K562 (cell line): ENCODE measurements around the gene ARHGAP10. TPM values are rescaled to one million over a fixed set of nuclear protein-coding genes. Genes with fewer than 3 reads are reported as not detected.

Source experiments
- ATAC-seq: fragments of 200-7000 bp; cut with Tn5 transposase; 3 replicates; pipeline ENCODE4 v1.9.1; 2020; ENCODE audit warnings: moderate library complexity
- BruUV-seq: library from RNA; stranded (reverse); fragments of 400-500 nt; replicated peaks from 2 replicates; lab custom pipeline; 2021; lab: Mats Ljungman, UMichigan
- CTCF ChIA-PET: fragments of 300-600 bp; formaldehyde crosslinking; extraction: SDS; loops from one replicate; lab custom pipeline; 2021; ENCODE audit warnings: low intra/inter-chr PET ratio; lab: Yijun Ruan, JAX
- POLR2A ChIA-PET: fragments of 300-600, 350-650 bp; sonication (Branson Sonifier 250); formaldehyde crosslinking; extraction: SDS; loops from one replicate; lab custom pipeline; 2021; ENCODE audit warnings: antibody characterized with exemption, inconsistent platforms; lab: Yijun Ruan, JAX
- DNase-seq, 4 experiments: peaks; one replicate each; pipeline versions ENCODE4 v3.0.0 to v3.0.0-alpha.2; 2011 to 2018; ENCODE audit warnings: low spot score in 3 of 4, mixed read lengths in 3 of 4; ENCODE audit errors: extremely low read depth in 1 of 4
- FAIRE-seq: peaks from 2 replicates; lab custom pipeline; 2011; peaks lifted over from hg19 to GRCh38; lab: Jason Lieb, UNC
- H2AFZ ChIP-seq: 2 replicates; pipeline ENCODE4 v1.6.0; 2011; ENCODE audit warnings: low read depth, low read length, control low read depth, inconsistent platforms
- H3K27ac ChIP-seq: fragments of 200-600 bp; 3 replicates; pipeline ENCODE4 v1.8.0; 2011; ENCODE audit warnings: low read depth, mild to moderate bottlenecking, control low read depth, inconsistent platforms, low read length, moderate library complexity, mixed read lengths; ENCODE audit errors: extremely low read depth
- H3K27me3 ChIP-seq, 2 experiments: fragments of 300-600 bp in 1 of 2; 2 replicates in 1 of 2; 3 replicates in 1 of 2; pipeline versions ENCODE4 v1.6.0 to v1.8.0; 2011; ENCODE audit warnings: inconsistent platforms in 2 of 2, low read length in 2 of 2, mild to moderate bottlenecking in 1 of 2, mixed read lengths in 1 of 2, moderate library complexity in 1 of 2; ENCODE audit not compliant: control insufficient read depth in 2 of 2, insufficient read depth in 2 of 2
- H3K36me3 ChIP-seq: fragments of 300-600 bp; 3 replicates; pipeline ENCODE4 v1.8.0; 2011; ENCODE audit warnings: mild to moderate bottlenecking, low read length, inconsistent platforms; ENCODE audit not compliant: control insufficient read depth, insufficient read depth
- H3K4me1 ChIP-seq, 2 experiments: fragments of 200-600 bp in 1 of 2; replicated peaks in 1 of 2; 2 replicates in 1 of 2; 3 replicates in 1 of 2; pipeline versions ENCODE4 v1.5.1 to v1.8.0; 2011; ENCODE audit warnings: inconsistent platforms in 2 of 2, low read length in 2 of 2, mild to moderate bottlenecking in 1 of 2, mixed read lengths in 1 of 2, moderate library complexity in 1 of 2; ENCODE audit not compliant: control insufficient read depth in 2 of 2, insufficient read depth in 2 of 2
- H3K4me2 ChIP-seq: 2 replicates; pipeline ENCODE4 v1.6.1; 2011; ENCODE audit warnings: low read length, control low read depth, inconsistent platforms, mixed read lengths; ENCODE audit not compliant: insufficient read depth
- H3K4me3 ChIP-seq: fragments of 200-600 bp; sonication (generic), shearing (Covaris generic); 2 replicates; pipeline ENCODE4 v1.5.1; 2016; ENCODE audit warnings: control low read depth, inconsistent platforms
- H3K79me2 ChIP-seq: fragments of 200-600 bp; 3 replicates; pipeline ENCODE4 v1.8.0; 2011; ENCODE audit warnings: low read length, inconsistent platforms; ENCODE audit not compliant: control insufficient read depth, insufficient read depth
- H3K9ac ChIP-seq, 2 experiments: 2 replicates each; pipeline versions ENCODE4 v1.6.0 to v1.6.1; 2011; ENCODE audit warnings: low read depth in 2 of 2, low read length in 2 of 2, control low read depth in 1 of 2, inconsistent platforms in 1 of 2, mild to moderate bottlenecking in 1 of 2, mixed read lengths in 1 of 2; ENCODE audit not compliant: insufficient read depth in 1 of 2
- H3K9me1 ChIP-seq: one replicate; pipeline ENCODE4 v1.6.0; 2011; ENCODE audit warnings: inconsistent platforms, mild to moderate bottlenecking, low read length, moderate library complexity; ENCODE audit not compliant: control insufficient read depth, insufficient read depth
- H3K9me3 ChIP-seq: replicated peaks from 2 replicates; pipeline ENCODE4 v1.5.1; 2011; ENCODE audit warnings: low read depth, low read length, inconsistent platforms; ENCODE audit not compliant: control insufficient read depth, insufficient read depth
- H4K20me1 ChIP-seq: replicated peaks from 2 replicates; pipeline ENCODE4 v1.6.1; 2011; ENCODE audit warnings: low read length, inconsistent platforms, mixed read lengths; ENCODE audit not compliant: control insufficient read depth, insufficient read depth
- HOXB6 ChIP-seq: fragments of 250-450 bp; sonication (Bioruptor Pico); IDR thresholded peaks from 2 replicates; pipeline ENCODE4 v1.5.1; 2022; ENCODE audit warnings: mild to moderate bottlenecking, borderline replicate concordance
- NR2C2 ChIP-seq, 2 experiments: fragments of 200-800 bp in 1 of 2; sonication (Bioruptor generic) in 1 of 2; sonication (generic) in 1 of 2; formaldehyde crosslinking in 1 of 2; IDR thresholded peaks; 2 replicates each; pipeline versions ENCODE4 v1.6.1 to v1.8.0; 2016 to 2022; ENCODE audit warnings: mild to moderate bottlenecking in 1 of 2, missing compliant biosample characterization in 1 of 2, missing genetic modification characterization in 1 of 2, missing genetic modification reagents in 1 of 2
- SPI1 ChIP-seq: IDR thresholded peaks from 2 replicates; pipeline ENCODE4 v1.6.1; 2011; ENCODE audit warnings: low read depth, low read length, control low read depth, borderline replicate concordance
- ZNF282 ChIP-seq: sonication (generic); formaldehyde crosslinking; IDR thresholded peaks from 2 replicates; pipeline ENCODE4 v1.8.1; 2023; ENCODE audit warnings: missing genetic modification reagents
- WGBS: fragments of 100-300 bp; shearing (Covaris generic); methylation state at CpG from one replicate; pipeline ENCODE4 v1.1.6; 2016; ENCODE audit warnings: low coverage, mixed read lengths; ENCODE audit not compliant: insufficient coverage; ENCODE audit errors: missing lambda C conversion rate; 5-methylcytosine and 5-hydroxymethylcytosine counted together
- in situ Hi-C: fragments of 300-500 bp; cut with MboI; formaldehyde crosslinking; loops from 4 replicates; pipeline ENCODE4 v1.15.0; 2018; ENCODE audit warnings: inconsistent platforms, mixed read lengths
- intact Hi-C: fragments of 100-400 bp; cut with micrococcal nuclease; formaldehyde crosslinking; loops from 2 replicates; pipeline ENCODE4 v1.14.2; 2022
- polyA plus RNA-seq, 8 experiments: library from polyadenylated mRNA; depleted of rRNA in 4 of 8; stranded (reverse) in 5 of 8; unstranded in 3 of 8; fragments of >200 nt; fragmentation: Nextera tagmentation in 2 of 8; fragmentation: Illumina TruSeq in 1 of 8; extraction: Ambion mirVana in 2 of 8; extraction: Trizol in 1 of 8; gene quantifications; 2 replicates each; pipeline versions ENCODE4 v1.2.1 to v1.2.3, GENCODE V29; 2011 to 2014; ENCODE audit warnings: inconsistent platforms in 1 of 8, missing spikeins in 1 of 8
- total RNA-seq, 7 experiments: library from RNA; depleted of rRNA in 6 of 7; stranded (reverse); fragments of >200 nt in 6 of 7; fragmentation: Illumina TruSeq in 2 of 7; extraction: Trizol in 2 of 7; gene quantifications; 2 replicates each; pipeline versions ENCODE4 v1.2.1 to v1.2.3, GENCODE V29; 2011 to 2021; ENCODE audit warnings: low replicate concordance in 1 of 7
- TF ChIP-seq, protein P1 (sequence below), 3 experiments: fragments of 200-800 bp in 1 of 3; sonication (Bioruptor generic) in 1 of 3; sonication (generic) in 1 of 3; formaldehyde crosslinking in 1 of 3; IDR thresholded peaks; 2 replicates each; pipeline versions ENCODE4 v1.6.1 to v1.8.0; 2016 to 2022; ENCODE audit warnings: mild to moderate bottlenecking in 2 of 3, missing compliant biosample characterization in 2 of 3, missing genetic modification characterization in 2 of 3, missing genetic modification reagents in 1 of 3
- TF ChIP-seq, protein P2 (sequence below): fragments of 450-650 bp; IDR thresholded peaks from 2 replicates; pipeline ENCODE4 v1.7.0; 2016; ENCODE audit warnings: borderline replicate concordance

ARHGAP10 gene
- total and polyA plus RNA-seq, 9 of the 15 experiments (the other 6 are each of a cell fraction or from before 2014, with no cell fraction given), result 0.03 to 0.22 (median 0.06) TPM; not detected in 3

DNA sequence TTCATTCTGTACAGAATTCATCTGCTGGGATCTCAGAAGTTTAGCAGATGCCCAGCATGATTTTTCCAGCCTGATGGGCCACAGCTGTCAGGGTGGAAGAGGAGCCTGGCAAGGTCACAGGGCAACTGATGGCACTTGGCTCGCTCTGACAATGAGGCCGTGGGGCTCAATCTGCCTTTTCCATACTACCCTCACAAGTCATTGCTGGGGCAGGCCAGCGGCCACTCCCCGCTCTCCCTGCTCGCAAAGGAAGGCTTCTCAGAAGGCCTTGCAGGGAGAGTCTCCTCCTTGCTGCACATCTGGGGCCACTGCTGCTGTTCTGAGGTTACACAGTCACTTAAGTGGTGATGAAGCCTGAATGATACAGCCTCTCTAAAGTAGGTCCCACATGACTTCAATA, 361.2 kb downstream of the ARHGAP10 start:
- ATAC-seq, result no peak
- no peak overlapping the region for H3K27ac ChIP-seq
- H3K27me3 ChIP-seq, result no peaks in the 10 kb centered on the region
- no peak overlapping the region for H3K4me3 ChIP-seq
- no peak overlapping the region for H3K4me2 ChIP-seq
- no TSS peak for BruUV-seq
- no peaks in the 10 kb centered on the region for H3K9me1 ChIP-seq
- no peak overlapping the region for H2AFZ ChIP-seq
- H3K4me1 ChIP-seq, result no peaks in the 10 kb centered on the region
- H3K9ac ChIP-seq, result no peak overlapping the region
- ChIA-PET POLR2A (no interaction called here), CTCF (no interaction called here)
- intact Hi-C loops, result no loop called here
- no peak for FAIRE-seq
- no peak for TF ChIP-seq ZNF282 (CRISPR knock-in tag)
- no peak for TF ChIP-seq NR2C2 (CRISPR knock-in tag; IDR thresholded peaks at IDR 0.05)
- TF ChIP-seq NR2C2 (tag; IDR thresholded peaks at IDR 0.05), result no peak
- no peak for TF ChIP-seq HOXB6
- TF ChIP-seq, protein P1, sequence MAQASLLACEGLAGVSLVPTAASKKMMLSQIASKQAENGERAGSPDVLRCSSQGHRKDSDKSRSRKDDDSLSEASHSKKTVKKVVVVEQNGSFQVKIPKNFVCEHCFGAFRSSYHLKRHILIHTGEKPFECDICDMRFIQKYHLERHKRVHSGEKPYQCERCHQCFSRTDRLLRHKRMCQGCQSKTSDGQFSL (CRISPR knock-in tag; IDR thresholded peaks at IDR 0.05), result no peak
- TF ChIP-seq, protein P1 (tag; IDR thresholded peaks at IDR 0.05), result no peak
- TF ChIP-seq, protein P2, sequence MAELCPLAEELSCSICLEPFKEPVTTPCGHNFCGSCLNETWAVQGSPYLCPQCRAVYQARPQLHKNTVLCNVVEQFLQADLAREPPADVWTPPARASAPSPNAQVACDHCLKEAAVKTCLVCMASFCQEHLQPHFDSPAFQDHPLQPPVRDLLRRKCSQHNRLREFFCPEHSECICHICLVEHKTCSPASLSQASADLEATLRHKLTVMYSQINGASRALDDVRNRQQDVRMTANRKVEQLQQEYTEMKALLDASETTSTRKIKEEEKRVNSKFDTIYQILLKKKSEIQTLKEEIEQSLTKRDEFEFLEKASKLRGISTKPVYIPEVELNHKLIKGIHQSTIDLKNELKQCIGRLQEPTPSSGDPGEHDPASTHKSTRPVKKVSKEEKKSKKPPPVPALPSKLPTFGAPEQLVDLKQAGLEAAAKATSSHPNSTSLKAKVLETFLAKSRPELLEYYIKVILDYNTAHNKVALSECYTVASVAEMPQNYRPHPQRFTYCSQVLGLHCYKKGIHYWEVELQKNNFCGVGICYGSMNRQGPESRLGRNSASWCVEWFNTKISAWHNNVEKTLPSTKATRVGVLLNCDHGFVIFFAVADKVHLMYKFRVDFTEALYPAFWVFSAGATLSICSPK, result no peak
- no peak for TF ChIP-seq SPI1
- no peaks in the 10 kb centered on the region for H3K9me3 ChIP-seq
- H4K20me1 ChIP-seq, result no peaks in the 10 kb centered on the region
- H3K79me2 ChIP-seq, result no peaks in the 10 kb centered on the region
- in situ Hi-C loops, result no loop called here
- DNase-seq, result no peak
- H3K36me3 ChIP-seq, result no peaks in the 10 kb centered on the region
- WGBS, result 0% methylated on average over 4 of the region's 5 CpGs
